ENCODE data around the gene PIK3R6.
"Not testable (repeated sequence)": the region's sequence is repeated elsewhere in the genome, so short reads cannot be mapped to it uniquely, and the experiment has no call there.

The PIK3R6 gene

DNA sequence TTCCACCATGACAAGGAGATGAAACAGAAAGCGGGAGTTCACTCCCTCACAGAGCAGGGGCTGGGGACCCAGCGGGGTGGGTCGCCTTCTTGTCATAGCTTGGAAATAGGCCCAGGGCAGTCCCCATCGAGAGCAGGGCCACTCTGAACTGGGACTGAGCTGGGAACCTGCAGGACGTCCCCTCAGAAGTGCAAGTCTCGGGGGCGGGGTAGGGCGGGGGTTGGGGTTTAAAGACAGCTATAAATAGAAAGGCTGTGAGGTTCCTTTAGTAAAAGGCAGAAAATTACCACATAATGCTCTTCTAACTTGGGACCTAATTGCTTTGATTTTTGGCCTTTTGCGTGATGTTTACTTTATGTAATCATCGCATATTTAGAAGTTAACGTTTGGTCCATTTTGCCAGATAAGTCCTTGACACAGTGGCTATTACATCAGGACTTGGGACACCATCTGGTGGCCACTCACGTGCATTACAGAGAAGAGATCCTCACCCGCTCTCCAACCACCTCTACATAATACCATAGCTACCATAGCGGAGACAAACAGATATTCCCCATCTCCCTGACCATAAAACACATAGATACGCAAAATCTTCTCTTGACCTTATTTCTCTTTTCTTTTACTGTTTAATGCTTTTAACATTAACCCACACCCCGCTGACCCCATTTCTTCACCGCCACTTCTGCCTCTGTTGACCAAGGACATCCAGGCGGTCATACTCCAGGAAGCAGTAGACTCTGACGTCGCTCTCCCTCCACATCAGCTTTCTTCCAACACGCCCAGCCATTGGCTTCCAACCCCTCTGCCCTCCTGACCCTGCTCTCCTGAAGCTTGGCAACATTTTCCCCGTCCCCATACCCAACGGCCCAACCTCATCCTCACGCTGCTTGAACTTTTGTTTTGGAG is 27.5 kb upstream of the PIK3R6 start:
- DNase-seq (ENCODE audit: low spot score): peak; percentile 70

DNA sequence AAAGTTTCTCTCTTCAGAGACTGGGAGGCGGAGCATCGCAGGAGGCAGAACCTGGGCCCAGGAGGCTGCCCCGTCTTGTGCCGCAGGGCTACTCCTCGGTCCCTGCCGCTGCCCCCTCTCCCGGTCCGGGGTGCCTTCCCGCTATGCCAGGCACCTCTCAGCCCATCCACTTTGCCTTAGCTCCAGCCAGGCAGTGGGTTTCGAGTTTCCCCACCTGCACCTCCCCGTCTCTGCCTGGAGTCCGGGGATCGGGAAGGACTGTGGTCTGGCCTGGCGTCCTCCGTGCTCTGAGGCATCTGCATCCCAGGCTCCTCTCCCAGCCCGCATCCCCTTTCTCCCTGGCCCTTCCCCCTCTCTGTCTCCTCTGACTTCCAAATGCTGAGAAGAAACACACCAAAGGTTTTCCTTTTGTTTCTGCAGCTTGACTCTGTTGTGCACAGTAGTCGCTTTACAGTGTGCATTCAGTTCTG is 26.8 kb upstream of the PIK3R6 start:
- no peak for DNase-seq (ENCODE audit: low spot score)

DNA sequence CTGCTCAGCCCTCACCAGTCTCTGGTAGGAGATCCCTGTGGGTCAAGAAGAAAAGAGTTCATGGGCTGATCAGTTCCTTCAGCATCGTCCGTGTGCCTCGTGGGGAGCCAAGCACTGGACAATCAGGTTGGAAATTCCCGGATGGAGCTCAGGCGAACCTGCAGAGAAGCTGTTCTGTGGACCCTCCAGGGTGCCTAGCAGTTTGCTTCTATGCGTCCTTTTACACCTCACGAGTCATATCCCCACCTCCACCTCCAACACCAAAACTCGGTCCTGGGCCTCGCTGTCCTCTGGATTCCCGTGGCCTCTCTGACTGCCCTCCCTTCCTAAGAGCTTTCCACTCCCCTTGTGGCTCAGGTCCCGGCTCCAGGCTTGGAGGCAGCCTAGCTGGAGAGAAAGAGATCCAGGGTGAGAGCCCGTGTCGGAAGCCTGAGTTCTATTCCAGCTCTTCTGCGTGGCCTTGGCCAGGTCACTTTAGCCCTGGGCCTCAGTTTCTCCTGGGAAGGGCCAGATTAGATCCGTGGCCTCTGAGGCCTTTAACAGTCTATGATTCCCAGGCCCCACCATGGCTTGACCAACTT is 26.2 kb upstream of the PIK3R6 start:
- no peak for DNase-seq (ENCODE audit: low spot score)

DNA sequence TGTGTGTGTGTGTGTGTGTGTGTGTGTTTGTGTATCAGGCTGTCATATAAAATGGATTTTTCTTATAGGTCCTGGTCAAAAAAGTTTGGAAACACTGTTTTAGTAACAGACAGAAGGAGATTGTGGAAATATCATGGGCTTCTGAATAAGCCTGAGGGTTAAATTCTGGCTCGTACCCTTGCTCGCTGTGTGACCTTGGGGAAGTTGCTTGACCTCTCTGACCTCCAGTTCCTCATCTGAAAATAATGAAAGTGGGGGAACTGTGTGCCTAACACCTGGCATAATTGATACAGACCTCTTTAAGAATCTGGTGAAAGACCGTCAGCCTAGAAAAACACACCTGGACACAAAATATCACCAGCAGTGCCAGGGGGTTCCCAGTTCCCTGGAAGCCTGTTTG is 25.6 kb upstream of the PIK3R6 start:
- no peak for DNase-seq (ENCODE audit: low spot score)

DNA sequence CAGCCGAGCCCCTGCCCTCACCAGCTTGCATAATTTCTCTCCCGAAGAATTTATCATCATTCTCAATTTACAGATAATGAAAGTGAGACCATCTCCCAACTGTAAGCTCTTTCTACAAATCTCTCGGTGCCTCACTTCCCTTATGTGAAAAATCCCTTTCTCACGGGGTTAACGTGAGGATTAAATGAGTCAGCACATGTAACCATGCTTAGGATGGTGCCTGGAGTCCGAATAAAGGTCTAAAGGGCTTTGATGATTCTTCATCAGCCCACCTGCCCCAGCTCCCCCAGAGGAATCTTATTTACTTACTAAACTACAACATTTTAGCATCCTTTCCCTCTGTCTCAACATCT is 24.8 kb upstream of the PIK3R6 start:
- DNase-seq (ENCODE audit: low spot score): no peak

DNA sequence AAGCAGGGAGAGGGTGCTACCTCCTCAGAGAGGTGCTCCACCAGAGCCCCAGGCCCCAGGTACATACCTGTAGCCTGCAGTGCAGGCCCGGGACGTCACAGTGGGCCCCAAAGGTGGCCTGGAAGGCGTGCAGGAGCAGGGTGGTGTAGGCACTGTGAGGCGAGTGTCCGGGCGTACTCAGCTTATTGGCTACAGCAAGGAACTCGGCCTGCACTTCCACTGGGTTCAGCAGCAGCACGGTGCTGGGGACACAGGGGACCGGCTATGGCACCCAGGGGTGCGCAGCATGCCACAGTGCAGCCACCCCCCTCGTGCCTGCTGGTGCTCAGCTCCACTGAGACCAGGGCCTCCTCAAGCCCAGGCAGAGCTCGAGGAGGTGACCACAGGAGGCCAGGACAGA is 23.2 kb upstream of the PIK3R6 start:
- DNase-seq (ENCODE audit: low spot score): no peak

DNA sequence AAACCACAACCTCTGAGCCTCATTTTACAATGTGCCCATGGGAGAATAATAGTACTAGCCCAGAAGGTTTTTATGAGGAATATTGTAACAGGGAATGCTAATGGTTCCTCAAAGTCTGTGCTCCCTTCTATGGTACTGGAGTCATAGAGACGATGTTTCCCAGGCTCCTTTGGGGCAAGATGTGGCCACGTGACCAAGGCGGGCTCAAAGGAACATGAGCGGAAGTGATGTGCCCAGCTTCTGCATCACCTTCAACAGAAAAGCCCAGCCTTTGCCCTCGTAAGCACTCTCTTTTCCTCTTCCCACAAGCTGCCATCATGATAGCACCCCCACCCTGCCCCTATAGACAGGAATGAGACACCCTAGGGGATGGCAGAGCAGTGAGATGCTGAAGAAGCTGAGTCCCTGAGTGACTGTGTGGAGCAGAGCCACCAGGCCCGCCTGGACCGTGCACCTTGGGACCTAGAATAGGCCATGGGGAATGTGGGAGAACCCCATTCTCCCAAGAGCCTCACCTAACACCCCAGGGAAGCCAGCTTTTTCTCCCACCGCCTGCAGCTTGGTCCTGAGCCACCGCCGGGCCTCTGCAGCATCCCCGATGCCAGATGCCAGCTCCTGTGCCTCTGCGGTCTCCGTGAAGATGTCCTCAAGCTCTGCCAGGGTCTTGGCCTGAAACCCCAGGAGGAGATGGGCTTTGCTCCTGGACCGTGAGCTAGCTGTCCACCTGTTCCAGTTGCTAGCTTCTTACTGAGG is 22.2 kb upstream of the PIK3R6 start:
- DNase-seq (ENCODE audit: low spot score): no peak

DNA sequence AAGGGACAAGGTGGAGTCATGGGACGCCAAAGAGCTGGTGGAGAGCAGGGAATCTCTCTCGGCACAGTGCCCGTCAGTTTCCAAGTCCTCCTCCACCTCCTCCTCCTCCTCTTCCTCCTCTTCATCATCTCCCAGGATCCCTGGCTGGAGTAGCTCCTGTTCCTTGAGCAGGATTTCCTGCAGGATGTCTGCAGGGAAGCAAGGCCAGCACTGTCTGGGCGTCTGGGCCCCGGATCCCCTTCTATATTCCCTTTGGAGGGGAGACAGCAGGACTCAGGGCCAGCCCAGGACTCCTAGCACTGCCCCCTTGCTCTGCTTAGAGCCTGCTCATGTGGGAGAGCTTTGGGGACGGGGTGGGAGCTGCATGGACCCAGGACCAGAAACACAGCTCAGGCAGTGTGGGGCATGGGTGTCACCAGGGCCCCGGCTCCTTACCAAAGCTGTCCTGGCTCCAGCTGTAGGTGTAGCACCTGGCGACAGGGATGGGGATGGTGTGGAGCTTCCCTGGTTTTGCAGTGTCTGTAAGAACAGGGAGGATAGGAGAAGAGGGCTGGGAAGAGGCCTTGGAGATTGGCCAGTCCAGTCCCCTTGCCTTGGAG is 21.3 kb upstream of the PIK3R6 start:
- DNase-seq (ENCODE audit: low spot score): no peak

DNA sequence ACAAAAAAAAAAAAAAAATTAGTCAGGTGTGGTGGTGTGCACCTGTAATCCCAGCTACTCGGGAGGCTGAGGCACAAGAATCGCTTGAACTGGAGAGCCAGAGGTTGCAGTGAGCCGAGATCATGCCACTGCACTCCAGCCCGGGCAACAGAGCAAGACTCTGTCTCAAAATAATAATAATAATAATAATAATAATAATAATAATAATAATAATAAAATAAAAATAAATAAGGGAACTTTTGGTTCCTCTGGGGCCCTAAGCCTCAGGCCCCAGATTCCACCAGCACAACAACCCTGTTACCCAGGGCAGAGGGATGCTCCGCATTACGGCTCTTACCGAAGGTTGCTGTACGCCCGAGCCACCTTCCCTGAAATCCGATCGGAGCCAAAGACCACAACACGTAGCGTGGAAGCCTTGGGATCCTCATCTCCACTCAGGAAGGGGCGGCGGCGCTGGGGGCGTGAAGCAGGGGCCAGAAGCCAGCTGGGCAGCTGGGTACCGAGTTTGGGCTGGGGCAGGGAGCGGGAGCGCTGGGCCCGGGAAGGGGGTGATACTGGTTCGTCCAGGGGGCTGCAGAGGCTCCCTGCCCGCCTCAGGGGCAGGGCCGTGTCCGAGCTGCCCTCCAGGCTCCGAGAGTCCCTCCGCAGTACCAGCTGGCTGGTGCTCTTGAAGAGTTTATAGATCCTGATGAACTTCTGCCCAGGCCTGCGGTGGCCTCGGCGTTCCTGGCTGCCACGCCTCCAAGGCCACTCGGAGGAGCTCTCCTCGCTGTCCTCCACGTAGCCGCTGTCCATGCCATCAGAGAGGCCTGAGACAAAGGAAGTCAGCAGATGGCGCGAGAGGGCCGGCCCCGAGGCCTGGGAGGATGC is 20.6 kb upstream of the PIK3R6 start:
- peak; percentile 63 for DNase-seq (ENCODE audit: low spot score)

DNA sequence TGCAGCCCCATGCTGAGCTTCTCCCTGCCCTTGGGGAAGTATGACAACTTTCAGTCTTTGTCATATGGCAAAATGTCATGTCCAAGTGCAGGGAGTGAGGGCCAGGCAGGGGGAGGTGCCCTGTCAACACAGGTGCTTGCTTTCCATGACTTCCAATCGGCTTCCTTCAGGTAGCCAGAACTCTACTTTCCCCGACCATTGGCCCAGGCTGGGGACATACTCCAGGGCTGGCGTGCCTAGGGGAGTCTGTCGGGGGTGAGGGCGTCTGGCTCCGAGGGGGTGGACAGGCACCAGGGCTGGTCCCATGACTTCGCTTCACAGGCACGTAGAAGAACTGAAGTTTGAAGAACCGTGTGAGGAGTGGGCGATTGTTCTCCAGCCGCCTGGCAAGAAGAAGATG is 19.8 kb upstream of the PIK3R6 start:
- DNase-seq (ENCODE audit: low spot score): no peak

DNA sequence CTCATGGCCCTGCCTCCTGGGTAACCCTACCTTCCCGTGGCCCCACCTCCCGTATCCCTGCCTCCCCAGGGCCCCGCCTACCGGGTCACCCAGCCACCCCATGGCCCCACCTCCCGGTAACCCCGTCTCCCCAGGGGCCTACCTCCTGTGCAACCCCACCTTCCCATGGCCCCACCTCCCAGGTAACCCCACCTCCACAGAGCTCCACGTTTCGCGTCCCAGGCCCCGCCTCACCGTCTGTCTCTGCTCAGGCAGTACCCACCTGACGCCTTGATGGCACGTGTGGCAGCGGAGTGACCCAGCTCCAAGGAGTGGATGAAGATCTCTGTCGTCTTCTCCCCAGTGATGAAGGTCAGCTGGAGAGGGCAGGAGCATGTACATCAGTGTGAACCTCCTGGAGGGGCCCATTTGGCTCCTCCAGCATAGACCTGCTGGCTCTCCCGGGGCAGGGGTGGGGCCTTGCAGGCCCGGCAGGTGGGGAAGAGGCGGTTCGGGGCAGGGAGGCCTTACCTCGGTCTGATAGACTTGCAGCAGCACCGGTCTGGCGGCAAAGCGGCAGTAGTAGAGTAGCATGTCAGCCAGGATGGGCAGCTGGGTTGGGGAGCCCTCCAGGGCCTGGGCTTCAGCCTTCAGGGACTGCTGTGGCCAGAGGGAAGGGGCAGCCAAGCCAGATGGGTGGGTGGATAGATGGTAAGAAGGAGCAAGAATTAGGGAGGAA is 18.7 kb upstream of the PIK3R6 start:
- DNase-seq (ENCODE audit: low spot score): no peak

DNA sequence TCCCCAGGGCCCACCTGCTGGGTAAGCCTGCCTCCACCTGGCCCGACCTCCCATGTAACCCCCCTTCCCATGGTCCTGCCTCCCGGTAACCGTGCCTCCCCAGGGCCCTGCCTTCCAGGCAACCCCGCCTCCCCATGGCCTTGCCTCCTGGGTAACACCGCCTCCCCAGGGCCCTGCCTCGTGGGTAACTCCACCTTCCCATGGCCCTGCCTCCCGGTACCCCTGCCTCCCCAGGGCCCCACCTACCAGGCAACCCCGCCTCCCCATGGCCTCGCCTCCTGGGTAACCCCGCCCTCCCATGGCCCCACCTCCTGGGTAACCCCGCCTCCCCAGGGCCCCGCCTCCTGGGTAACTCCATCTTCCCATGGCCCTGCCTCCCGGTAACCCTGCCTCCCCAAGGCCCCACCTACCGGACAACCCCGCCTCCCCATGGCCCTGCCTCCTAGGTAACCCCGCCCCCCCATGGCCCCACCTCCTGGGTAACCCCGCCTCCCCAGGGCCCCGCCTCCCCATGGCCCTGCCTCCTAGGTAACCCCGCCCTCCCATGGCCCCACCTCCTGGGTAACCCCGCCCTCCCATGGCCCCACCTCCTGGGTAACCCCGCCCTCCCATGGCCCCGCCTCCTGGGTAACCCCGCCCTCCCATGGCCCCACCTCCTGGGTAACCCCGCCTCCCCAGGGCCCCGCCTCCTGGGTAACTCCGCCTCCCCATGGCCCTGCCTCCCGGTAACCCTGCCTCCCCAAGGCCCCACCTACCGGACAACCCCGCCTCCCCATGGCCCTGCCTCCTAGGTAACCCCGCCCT is 17.9 kb upstream of the PIK3R6 start:
- not testable (repeated sequence) for DNase-seq (ENCODE audit: low spot score)

DNA sequence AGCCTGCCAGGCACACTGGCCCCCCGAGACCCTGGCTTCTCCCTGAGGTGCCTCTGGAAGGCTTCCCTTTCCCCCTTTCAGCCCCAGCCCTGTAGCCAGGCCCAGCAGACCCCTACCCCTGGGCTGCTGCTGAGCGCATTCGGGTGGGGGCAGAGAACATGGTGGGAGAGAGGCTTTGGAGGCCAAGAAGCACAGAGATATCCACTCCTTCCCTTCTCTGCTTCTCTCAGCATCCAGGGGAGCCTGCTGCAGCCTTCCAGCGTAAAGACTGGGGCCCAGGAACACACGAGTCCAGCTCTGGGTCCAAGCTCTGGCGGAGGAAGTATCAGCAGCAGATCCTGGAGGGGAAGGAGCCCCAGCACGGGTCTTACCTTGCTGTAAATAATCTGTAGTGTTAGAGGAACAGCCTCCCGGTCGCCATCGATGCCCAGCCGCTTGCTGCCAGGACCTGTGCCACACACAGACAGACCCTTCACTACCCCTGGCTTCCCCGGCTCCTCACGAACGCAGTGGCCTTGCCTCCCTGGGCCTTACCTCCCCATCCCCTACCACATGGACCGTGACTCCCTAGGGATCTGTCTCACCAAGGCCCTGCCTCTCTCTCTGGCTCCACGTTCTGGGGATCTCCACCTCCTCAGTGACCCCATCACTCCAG is 17.0 kb upstream of the PIK3R6 start:
- no peak for DNase-seq (ENCODE audit: low spot score)

DNA sequence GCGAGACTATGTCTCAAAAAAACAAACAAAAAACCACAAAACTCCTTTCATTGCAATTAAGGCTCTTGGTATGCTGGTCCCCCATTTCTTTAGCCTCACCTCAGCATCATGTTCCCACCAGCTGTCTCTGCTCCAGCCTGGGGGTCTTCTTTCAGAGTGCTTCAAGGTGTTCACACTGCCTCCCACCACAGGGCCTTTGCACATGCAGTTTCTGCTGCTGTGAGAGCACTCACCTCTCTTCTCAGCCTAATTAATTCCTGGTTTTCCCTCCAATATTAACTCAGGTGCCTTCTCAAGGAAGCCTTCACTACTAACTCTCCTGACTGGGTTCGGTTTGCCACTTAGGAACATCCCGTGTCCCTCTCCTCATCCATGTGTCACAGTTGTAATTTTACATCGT is 15.9 kb upstream of the PIK3R6 start:
- no peak for DNase-seq (ENCODE audit: low spot score)

DNA sequence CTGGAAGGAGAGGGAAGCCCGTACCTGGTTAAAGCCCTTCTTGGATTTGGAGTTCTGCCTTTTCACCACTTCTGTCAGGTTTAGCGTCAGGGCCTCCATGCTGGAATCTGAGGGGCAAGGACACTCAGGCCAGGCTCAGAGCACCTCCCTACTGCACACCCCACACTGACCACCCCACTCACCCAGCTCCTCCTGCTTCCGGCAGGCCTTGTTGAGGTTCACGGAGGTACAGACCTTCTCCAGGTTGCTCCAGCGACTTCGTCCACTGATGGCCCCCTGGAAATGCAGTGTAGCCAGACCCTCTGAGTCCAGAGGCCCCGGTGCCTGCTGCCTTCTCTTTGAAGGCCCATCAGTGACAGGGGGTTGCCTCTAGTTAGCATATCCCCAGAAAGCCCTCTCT is 14.1 kb upstream of the PIK3R6 start:
- DNase-seq (ENCODE audit: low spot score): no peak

DNA sequence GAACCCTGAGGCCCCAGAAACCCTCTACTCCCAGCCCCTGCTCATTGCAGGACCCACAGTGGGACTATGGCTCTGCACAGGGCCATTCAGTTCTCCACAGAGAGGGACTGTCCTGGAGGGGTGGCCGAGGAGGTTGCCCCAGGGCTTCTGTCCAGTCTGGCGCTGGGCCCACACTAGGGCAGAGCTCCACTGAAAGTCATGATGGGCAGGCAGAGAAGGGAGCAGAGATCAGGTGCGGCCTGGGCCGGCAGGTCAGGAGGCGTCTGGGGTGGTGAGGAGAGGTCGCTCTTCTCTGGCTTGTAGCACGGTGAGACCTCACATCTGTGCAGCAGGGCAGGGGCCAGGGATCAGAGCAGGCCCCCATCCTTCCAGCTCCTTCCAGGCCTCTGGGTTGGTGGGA is 13.0 kb upstream of the PIK3R6 start:
- DNase-seq (ENCODE audit: low spot score): no peak

DNA sequence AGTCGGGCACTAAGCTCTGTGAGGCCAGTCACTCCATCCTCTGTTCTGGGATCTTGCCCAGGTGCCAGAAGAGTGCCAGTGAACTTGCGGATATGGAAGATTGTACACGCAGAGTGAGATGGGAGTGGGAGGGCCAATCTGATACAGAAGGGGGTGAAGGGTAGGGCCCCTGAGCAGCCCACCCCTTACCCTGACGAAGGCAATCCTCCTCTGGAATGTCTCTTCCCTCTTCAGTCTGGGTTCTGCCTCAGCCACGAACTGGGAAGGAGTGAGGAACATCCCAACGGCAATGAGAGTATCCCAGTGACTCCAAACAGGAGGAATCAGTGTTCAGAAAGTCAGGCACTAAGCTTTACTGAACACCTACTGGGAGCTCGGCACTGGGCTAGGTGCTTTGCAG is 11.9 kb upstream of the PIK3R6 start:
- DNase-seq (ENCODE audit: low spot score): no peak

DNA sequence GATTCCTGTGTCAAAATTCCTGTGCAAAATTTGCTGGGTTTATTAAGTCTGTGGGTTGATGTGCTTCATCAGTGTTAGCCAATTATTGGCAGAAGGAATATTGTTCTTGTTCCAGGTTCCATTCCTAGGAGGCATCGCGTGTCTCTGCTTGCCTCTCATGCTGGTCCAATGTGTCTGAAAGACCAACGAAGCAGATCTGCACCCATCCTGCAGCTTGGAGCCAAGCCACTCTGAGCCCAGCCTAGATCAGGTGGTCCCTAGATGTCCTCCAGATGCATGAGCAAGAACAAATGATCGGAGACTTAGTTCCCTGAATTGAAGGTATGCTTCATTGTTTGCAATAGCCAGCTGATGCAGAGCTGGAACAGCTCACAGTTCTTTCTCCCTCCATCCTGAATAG is 10.5 kb upstream of the PIK3R6 start:
- no peak for DNase-seq (ENCODE audit: low spot score)

DNA sequence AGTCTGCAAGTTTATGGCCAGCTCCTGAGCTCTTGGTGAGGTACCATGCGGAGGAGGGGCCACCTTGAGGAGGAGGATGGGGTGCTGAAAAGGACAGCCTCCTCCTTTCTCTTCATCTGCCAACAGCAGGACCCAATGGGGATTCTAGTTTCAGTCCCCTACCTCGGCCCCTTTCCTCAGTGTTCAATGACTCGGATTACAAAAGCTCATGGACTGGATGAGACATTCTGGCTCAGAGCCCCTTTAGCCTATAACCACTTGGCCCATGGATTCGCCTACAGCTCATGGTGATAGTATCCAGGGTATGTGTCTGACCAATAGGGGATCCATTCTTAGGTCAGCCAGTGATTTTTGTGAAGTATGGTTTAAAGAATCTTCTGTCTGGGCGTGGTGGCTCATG is 8.5 kb upstream of the PIK3R6 start:
- peak; percentile 58 for DNase-seq (ENCODE audit: low spot score)

DNA sequence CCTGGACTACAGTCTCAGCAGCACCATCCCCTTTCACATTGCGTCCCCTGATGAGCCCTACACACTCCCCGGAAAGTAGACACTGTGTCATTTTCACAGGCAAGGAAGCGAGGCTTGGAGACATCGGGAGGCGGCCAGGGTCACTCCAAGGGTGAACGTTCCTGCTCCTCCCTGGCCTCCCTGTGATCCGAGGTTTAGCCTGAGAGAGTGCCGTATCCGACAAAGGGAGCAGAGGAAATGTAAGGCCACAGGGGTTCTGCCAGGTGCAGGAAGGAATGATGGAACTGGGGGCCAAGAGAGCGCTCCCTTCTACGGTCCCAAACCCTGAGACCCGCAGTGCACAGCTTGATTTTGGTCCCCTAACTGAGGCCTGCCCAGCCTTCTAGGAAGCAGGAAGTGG is 8.0 kb upstream of the PIK3R6 start:
- no peak for DNase-seq (ENCODE audit: low spot score)
